H9 (cell line): ENCODE measurements around the gene TMEM191C. TPM values are rescaled to one million over a fixed set of nuclear protein-coding genes. Genes with fewer than 3 reads are reported as not detected.

ENCODE experiments used
- DNase-seq: peaks from one replicate; pipeline ENCODE4 v3.0.0-alpha.2; 2017
- H2AFZ ChIP-seq: one replicate; pipeline ENCODE4 v1.6.1; 2013; ENCODE audit warnings: mild to moderate bottlenecking, low read length, control low read depth, moderate library complexity
- H2AK5ac ChIP-seq: 2 replicates; pipeline ENCODE4 v1.6.1; 2013; ENCODE audit warnings: low read length, control low read depth, mixed read lengths; ENCODE audit not compliant: insufficient read length
- H2BK120ac ChIP-seq: one replicate; pipeline ENCODE4 v1.6.1; 2013; ENCODE audit warnings: low read depth, mild to moderate bottlenecking, low read length, control low read depth, inconsistent platforms; ENCODE audit not compliant: poor library complexity, severe bottlenecking
- H2BK12ac ChIP-seq: 2 replicates; pipeline ENCODE4 v1.6.1; 2013; ENCODE audit warnings: low read length, control low read depth, mixed read lengths, low read depth; ENCODE audit not compliant: insufficient read length
- H2BK15ac ChIP-seq: 2 replicates; pipeline ENCODE4 v1.6.1; 2013; ENCODE audit warnings: low read depth, low read length, control low read depth
- H2BK20ac ChIP-seq: one replicate; pipeline ENCODE4 v1.6.1; 2013; ENCODE audit warnings: low read depth, mild to moderate bottlenecking, low read length, control low read depth, inconsistent platforms; ENCODE audit not compliant: poor library complexity, severe bottlenecking
- H2BK5ac ChIP-seq: 2 replicates; pipeline ENCODE4 v1.6.1; 2013; ENCODE audit warnings: low read length, control low read depth, mixed read lengths; ENCODE audit not compliant: insufficient read length
- H3K14ac ChIP-seq: 2 replicates; pipeline ENCODE4 v1.6.1; 2013; ENCODE audit warnings: low read length, control low read depth; ENCODE audit not compliant: insufficient read depth
- H3K18ac ChIP-seq: 2 replicates; pipeline ENCODE4 v1.6.1; 2013; ENCODE audit warnings: low read depth, mild to moderate bottlenecking, mixed read lengths, low read length, control low read depth; ENCODE audit not compliant: insufficient read length
- H3K23ac ChIP-seq: 2 replicates; pipeline ENCODE4 v1.6.1; 2013; ENCODE audit warnings: low read length, control low read depth, mixed read lengths, low read depth; ENCODE audit not compliant: insufficient read length
- H3K23me2 ChIP-seq: 2 replicates; pipeline ENCODE4 v1.6.1; 2013; ENCODE audit warnings: low read depth, mild to moderate bottlenecking, mixed read lengths, low read length, control low read depth; ENCODE audit not compliant: insufficient read length, poor library complexity, severe bottlenecking
- H3K27ac ChIP-seq: 2 replicates; pipeline ENCODE4 v1.5.1; 2013; ENCODE audit warnings: low read length, control low read depth, mixed read lengths, low read depth; ENCODE audit not compliant: insufficient read length
- H3K27me3 ChIP-seq: 2 replicates; pipeline ENCODE4 v1.6.1; 2013; ENCODE audit warnings: low read length, control low read depth, inconsistent platforms; ENCODE audit not compliant: insufficient read depth
- H3K4ac ChIP-seq: 2 replicates; pipeline ENCODE4 v1.6.1; 2013; ENCODE audit warnings: low read depth, mild to moderate bottlenecking, control low read depth, inconsistent platforms, low read length, moderate library complexity
- H3K4me1 ChIP-seq: 2 replicates; pipeline ENCODE4 v1.6.1; 2013; ENCODE audit warnings: low read length, control low read depth, inconsistent platforms; ENCODE audit not compliant: insufficient read depth
- H3K4me2 ChIP-seq: 2 replicates; pipeline ENCODE4 v1.6.1; 2013; ENCODE audit warnings: low read length, control low read depth, mixed read lengths; ENCODE audit not compliant: insufficient read length, insufficient read depth
- H3K56ac ChIP-seq: 2 replicates; pipeline ENCODE4 v1.6.1; 2013; ENCODE audit warnings: low read depth, mild to moderate bottlenecking, mixed read lengths, low read length, control low read depth; ENCODE audit not compliant: insufficient read length
- H3K79me1 ChIP-seq: 2 replicates; pipeline ENCODE4 v1.6.1; 2013; ENCODE audit warnings: low read depth, mild to moderate bottlenecking, moderate library complexity, low read length, control low read depth, inconsistent platforms; ENCODE audit not compliant: insufficient read depth, poor library complexity, severe bottlenecking
- H3K79me2 ChIP-seq: 2 replicates; pipeline ENCODE4 v1.6.1; 2013; ENCODE audit warnings: low read length, control low read depth, inconsistent platforms; ENCODE audit not compliant: insufficient read depth
- H3K9ac ChIP-seq: 2 replicates; pipeline ENCODE4 v1.6.1; 2013; ENCODE audit warnings: low read length, control low read depth, mixed read lengths; ENCODE audit not compliant: insufficient read length; ENCODE audit errors: extremely low read depth
- H3K9me3 ChIP-seq: one replicate; pipeline ENCODE4 v1.6.1; 2013; ENCODE audit warnings: low read depth, low read length, inconsistent platforms; ENCODE audit not compliant: control insufficient read depth
- H3T11ph ChIP-seq: one replicate; pipeline ENCODE4 v1.6.1; 2013; ENCODE audit warnings: mild to moderate bottlenecking, low read length, control low read depth, inconsistent platforms
- H4K20me1 ChIP-seq: one replicate; pipeline ENCODE4 v1.6.1; 2013; ENCODE audit not compliant: control insufficient read depth, insufficient read length, insufficient read depth
- H4K5ac ChIP-seq: 2 replicates; pipeline ENCODE4 v1.6.1; 2013; ENCODE audit warnings: low read depth, mild to moderate bottlenecking, mixed read lengths, low read length, control low read depth; ENCODE audit not compliant: insufficient read length
- H4K8ac ChIP-seq: replicated peaks from 2 replicates; pipeline ENCODE4 v1.6.1; 2013; ENCODE audit warnings: low read length, control low read depth, mixed read lengths, low read depth; ENCODE audit not compliant: insufficient read length
- H4K91ac ChIP-seq: 2 replicates; pipeline ENCODE4 v1.6.1; 2013; ENCODE audit warnings: low read depth, mild to moderate bottlenecking, moderate library complexity, mixed read lengths, low read length, control low read depth; ENCODE audit not compliant: insufficient read length
- H3K27ac Mint-ChIP-seq, 3 experiments: 2 replicates in 2 of 3; 3 replicates in 1 of 3; pipeline ENCODE4 v1.8.0; 2020 to 2021; ENCODE audit warnings: mixed read lengths in 3 of 3, mild to moderate bottlenecking in 1 of 3, moderate library complexity in 1 of 3
- H3K27me3 Mint-ChIP-seq: 2 replicates; pipeline ENCODE4 v1.8.0; 2021; ENCODE audit warnings: low read depth, mild to moderate bottlenecking, moderate library complexity, mixed read lengths
- H3K36me3 Mint-ChIP-seq, 3 experiments: 2 replicates in 2 of 3; 3 replicates in 1 of 3; pipeline ENCODE4 v1.8.0; 2020 to 2021; ENCODE audit warnings: low read depth in 3 of 3, mixed read lengths in 3 of 3; ENCODE audit not compliant: insufficient read depth in 1 of 3
- H3K4me1 Mint-ChIP-seq, 2 experiments: 2 replicates each; pipeline ENCODE4 v1.8.0; 2020; ENCODE audit warnings: mixed read lengths in 2 of 2
- H3K4me3 Mint-ChIP-seq, 2 experiments: 2 replicates in 1 of 2; 3 replicates in 1 of 2; pipeline ENCODE4 v1.8.0; 2020 to 2021; ENCODE audit warnings: mild to moderate bottlenecking in 2 of 2, mixed read lengths in 2 of 2, moderate library complexity in 1 of 2
- H3K9me3 Mint-ChIP-seq, 2 experiments: 2 replicates in 1 of 2; 3 replicates in 1 of 2; pipeline ENCODE4 v1.8.0; 2020; ENCODE audit warnings: mild to moderate bottlenecking in 2 of 2, mixed read lengths in 2 of 2, moderate library complexity in 1 of 2
- WGBS: extraction: QIAGEN DNeasy Blood & Tissue Kit; methylation state at CpG from one replicate; pipeline ENCODE4 v1.1.7; 2013; ENCODE audit warnings: missing lambda C conversion rate, low lambda C conversion rate, mixed read lengths; ENCODE audit not compliant: insufficient read length; ENCODE audit errors: extremely low coverage; 5-methylcytosine and 5-hydroxymethylcytosine counted together
- total RNA-seq: library from RNA; stranded (reverse); gene quantifications from 2 replicates; pipeline ENCODE4 v1.2.1, GENCODE V29; 2021
- TF ChIP-seq, protein P1 (sequence below): fragments of 200-600 bp; sonication (generic); conservative IDR thresholded peaks from 3 replicates; pipeline ENCODE4 v1.8.0; 2021; ENCODE audit warnings: antibody characterized with exemption, mild to moderate bottlenecking

TMEM191C gene
- total RNA-seq, 1 experiment from 2014 or later = 4.2 TPM

DNA sequence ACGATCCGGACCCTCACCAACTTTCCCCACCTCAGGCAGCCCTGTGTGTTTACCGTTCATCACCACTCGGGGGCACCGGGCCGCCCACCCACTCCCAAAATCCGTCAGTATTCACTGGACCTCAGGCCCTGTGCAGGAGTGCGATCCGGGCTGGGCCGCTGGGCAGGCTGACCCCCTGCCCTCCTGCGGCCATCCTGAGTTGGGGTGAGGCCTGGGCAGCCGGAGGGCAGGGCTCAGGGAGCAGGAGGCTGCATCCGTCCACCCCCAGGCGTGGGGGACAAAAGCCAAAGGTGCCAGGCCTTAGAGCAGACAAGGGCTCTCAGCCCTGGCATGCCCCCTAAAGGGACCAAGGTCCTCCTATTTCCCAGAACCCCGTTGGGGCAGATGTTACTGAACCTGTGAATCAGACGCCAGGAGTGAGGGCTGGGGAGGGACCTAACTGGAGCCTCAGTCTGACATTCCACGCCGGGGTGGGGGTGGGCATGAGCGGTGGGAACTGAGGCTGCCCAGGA, 16.8 kb upstream of the TMEM191C start:
- TF ChIP-seq, protein P1, sequence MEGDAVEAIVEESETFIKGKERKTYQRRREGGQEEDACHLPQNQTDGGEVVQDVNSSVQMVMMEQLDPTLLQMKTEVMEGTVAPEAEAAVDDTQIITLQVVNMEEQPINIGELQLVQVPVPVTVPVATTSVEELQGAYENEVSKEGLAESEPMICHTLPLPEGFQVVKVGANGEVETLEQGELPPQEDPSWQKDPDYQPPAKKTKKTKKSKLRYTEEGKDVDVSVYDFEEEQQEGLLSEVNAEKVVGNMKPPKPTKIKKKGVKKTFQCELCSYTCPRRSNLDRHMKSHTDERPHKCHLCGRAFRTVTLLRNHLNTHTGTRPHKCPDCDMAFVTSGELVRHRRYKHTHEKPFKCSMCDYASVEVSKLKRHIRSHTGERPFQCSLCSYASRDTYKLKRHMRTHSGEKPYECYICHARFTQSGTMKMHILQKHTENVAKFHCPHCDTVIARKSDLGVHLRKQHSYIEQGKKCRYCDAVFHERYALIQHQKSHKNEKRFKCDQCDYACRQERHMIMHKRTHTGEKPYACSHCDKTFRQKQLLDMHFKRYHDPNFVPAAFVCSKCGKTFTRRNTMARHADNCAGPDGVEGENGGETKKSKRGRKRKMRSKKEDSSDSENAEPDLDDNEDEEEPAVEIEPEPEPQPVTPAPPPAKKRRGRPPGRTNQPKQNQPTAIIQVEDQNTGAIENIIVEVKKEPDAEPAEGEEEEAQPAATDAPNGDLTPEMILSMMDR = peak; percentile 57
- H3K27me3 Mint-ChIP-seq = no peaks in the 10 kb centered on the region
- Histone ChIP-seq H2AFZ (no peak overlapping the region), H3K23ac (no peak overlapping the region), H3K14ac (no peak overlapping the region), H2BK15ac (no peak overlapping the region), H4K8ac (no peak overlapping the region), H3K18ac (no peak overlapping the region), H3K23me2 (no peaks in the 10 kb centered on the region), H3K79me1 (peaks cover 5% of the 10 kb centered on the region), H3K4ac (no peak overlapping the region), H3K27ac (no peak overlapping the region), H3K56ac (no peak overlapping the region), H3K27me3 (no peaks in the 10 kb centered on the region), H2BK12ac (no peak overlapping the region), H3K4me2 (no peak overlapping the region), H3K79me2 (no peaks in the 10 kb centered on the region), H2AK5ac (no peak overlapping the region), H2BK20ac (no peak overlapping the region), H4K91ac (no peak overlapping the region), H3K9me3 (no peaks in the 10 kb centered on the region), H4K5ac (no peak overlapping the region), H3K4me1 (peaks cover 4% of the 10 kb centered on the region; the same call in 1 of the 2 replicates), H3T11ph (no peak overlapping the region), H3K9ac (no peak overlapping the region), H4K20me1 (no peaks in the 10 kb centered on the region), H2BK120ac (no peak overlapping the region), H2BK5ac (no peak overlapping the region)
- WGBS = no CpG with 5 or more reads among the region's 19 CpGs
- peaks cover 0 to 25% (median 15%) of the 10 kb centered on the region in 3 experiments; a peak in 5 of 7 replicates for H3K36me3 Mint-ChIP-seq
- no peak overlapping the region for H3K4me3 Mint-ChIP-seq
- peak overlapping the region in 1 of 3 experiments; percentile 40; a peak in 1 of 7 replicates for H3K27ac Mint-ChIP-seq
- H3K9me3 Mint-ChIP-seq = no peaks in the 10 kb centered on the region
- DNase-seq = peak; percentile 30
- H3K4me1 Mint-ChIP-seq = peaks cover 14 to 32% of the 10 kb centered on the region in 2 experiments
